CD4-positive, alpha-beta T cell treated with Interleukin-2 at 100 ng/mL for 4 hours (primary cell): Measurements from ENCODE around the gene PCF11.
"Not testable (repeated sequence)": the region's sequence is repeated elsewhere in the genome, so short reads cannot be mapped to it uniquely, and the experiment has no call there.

Experiments
- DNase-seq: peaks from one replicate; pipeline ENCODE4 v3.0.0-alpha.2; 2020; ENCODE audit warnings: low spot score

PCF11 gene

DNA sequence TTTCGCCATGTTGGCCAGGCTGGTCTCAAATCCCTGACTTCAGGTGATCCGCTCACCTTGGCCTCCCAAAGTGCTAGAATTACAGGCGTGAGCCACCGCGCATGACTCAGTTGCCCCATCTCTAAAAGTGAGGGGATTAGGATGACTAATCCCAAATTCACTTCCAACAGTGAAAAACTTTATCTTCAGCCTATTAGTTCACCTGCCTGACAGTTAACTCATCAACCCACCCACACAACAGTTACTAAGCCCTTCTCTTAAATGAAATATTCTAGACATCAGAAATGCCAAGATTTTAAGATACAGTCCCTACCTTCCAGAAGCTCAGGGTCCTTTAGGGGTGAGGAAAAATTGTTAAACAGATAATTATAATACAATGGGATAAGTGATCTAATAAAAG lies 34.6 kb downstream of the PCF11 start:
- no peak for DNase-seq

DNA sequence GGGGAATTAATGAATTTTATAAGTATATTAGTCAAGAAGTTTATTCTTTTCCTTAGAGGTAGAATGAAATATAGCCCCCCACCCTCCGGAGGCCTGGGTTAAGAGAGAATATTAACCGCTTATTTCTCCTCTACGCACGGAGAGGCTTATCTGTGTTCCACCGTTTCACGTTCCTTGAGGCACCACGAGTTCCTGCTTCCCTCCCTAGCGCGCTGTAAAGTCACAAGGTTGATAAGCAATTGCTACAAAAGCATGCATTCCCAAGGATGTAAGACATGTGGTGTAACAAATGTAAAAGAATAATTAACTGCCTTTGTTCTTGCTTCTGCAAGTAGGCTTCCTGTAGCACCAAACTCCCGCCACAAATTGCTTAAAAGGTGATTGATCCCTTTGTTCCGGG lies 35.1 kb downstream of the PCF11 start:
- no peak for DNase-seq

DNA sequence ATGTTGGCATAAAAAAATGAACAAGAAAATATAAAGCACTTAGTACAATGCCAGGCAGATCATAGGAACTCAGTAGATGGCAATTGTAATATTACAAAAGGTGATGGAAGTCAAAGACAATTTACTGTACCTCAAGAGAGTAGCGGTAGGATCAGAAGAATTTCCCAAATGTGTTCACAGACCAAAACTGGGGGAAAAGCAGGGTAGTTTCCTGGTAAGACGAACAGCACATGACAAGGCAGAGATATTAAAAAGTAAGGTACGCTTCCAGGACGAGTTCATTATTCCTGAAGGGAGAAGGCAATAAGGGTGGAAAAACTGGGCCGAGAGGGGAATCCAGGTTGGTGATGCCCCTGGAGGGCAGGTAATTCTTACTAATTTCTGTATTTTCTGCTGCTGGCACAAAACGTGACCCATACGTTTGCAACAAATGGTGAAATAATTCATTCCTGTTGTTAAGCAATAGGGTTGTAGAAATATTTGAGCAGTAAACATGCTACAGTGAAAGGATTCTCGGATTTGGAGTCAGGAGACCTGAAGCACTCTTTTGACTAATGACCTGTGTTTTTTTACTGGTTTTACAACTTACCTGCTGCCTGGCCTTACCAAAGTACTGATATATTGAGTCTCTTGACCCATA lies 35.8 kb downstream of the PCF11 start:
- no peak for DNase-seq

DNA sequence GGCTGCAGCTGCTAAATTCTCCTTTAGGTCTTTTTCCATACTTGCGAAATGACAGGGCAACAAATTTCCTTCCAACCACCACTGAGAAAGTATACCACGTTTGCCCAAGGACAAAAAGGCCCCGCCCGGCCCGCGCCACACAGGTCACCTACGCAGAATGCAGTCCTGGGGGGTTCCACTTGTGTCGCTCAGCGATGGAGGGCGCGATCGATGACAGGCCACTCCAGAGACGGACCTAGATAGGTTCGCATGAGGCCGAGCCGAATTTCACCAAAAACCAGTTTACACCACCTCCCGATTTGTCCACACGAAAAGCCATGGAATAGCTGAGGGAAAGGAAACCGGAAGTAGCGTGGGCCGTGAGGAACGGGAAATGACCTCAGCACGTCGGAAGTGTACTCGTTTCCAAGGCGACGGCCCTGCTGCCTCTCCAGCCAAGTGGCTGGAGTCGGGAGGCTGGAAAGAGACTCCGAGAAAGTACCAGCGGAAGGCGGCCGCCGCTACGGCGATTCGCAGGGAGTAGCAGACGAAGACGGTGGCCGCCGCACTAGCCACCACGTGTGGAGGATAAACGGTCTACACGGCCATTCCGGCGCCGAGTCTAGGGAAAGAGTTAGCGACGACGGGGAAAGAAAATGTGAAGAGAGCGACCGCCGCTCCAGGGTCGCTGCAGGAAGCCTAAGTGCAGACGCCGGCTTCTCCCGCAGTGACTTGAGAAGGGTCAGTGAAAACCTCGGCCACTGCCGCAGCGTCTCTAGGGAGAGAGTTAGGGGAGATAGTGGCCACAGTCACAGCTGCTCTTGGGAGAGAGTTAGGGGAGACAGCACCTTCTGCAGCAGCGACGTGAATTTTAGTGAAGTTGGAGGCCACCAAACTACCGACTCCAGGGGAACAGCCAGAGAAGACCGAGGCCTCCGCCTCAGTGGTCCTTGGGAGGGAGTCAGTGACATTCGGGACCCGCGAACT lies 36.7 kb downstream of the PCF11 start, which contains the start of gene ANKRD42:
Gene ANKRD42 (plus strand): TSS at position 398 of the 966 bp plus-strand sequence. CDS start 959 bp downstream, outside the sequence.
- peak; percentile 82 for DNase-seq

DNA sequence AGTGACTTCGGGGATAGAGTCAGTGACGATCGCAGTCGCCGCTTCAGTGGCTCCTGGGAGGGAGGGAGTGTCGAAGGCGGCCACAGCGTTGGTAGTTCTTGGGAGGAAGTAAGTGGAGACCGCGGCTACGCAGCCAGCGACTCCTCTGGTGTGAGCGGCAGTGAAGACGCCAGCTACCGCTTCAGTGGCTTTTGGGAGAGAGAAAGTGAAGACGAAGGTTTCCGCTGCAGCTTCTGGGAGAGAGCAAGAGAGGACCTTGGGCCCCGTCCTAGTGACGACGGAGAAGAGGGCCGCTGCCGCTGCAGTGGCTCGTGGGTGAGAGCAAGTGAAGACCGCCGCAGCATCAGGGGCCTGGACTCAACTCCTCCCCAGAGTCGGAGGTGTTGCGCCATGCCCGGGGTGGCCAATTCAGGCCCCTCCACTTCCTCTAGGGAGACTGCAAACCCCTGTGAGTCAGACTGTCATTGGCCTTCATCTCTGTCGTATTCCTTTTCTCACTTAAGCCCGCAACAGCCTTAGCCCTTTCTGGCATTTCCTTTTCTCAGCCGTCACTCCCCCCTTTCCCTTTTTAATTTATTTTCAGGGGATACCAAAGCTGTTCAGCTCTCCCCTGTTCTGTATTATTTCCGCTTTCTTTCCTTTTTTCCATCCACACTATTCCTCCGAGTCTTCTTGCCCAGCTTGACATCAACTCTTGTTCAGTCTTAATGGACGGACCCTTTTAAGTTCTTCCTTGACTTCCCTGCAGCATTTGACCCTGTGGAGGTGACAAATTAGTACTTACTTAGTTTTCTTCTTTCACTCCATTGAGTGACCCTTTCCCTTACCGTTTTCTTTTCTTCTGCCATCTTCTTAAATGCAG lies 37.6 kb downstream of the PCF11 start:
- DNase-seq = peak; percentile 50

DNA sequence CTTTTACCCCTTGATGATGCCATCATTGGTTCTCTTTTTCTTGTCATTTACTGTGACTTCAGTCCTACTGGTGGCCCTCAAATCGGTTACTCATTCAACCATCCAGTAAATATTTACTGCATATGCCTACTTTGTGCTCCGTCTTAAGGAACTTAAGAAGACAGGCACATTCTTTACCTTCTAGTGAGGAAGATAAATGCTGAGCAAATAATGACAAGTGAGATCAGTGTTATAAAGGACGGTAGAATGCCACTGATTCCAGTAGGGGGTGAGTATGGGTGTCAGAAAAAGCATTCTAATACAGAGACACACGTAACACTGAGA lies 38.2 kb downstream of the PCF11 start:
- no peak for DNase-seq

DNA sequence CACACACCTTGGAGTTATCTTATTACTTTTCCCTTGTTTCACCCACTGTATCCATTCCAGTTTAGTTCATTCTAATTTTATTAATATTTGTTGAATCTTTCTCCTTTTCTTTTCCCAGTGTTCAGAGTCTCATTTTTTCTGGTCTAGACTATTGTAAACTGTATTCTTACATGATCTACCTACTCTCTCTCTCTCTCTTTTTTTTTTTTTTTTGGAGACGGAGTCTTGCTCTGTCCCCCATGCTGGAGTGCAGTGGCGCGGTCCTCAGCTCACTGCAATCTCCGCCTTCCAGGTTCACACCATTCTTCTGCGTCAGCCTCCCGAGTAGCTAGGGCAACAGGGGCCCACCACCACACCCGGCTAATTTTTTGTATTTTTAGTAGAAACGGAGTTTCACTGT lies 38.7 kb downstream of the PCF11 start:
- DNase-seq = no peak

DNA sequence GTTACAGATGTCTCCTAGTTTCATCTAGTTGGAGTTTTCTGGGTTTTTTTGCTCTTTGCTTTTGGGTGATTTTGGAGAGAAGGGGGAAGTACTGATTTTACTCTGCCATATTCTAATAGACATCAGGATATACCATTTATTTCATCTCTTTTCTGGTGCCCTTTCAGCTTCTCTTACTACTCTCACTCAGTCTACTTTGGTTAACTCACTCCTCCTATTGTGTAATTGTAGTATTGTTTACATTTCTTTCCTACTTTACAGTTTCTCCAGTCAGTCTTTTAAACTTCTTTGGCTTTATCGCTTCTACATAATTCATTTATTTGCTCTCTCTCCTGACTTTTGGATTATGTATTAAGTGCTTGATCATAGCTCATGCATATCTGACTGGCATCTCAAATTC lies 43.1 kb downstream of the PCF11 start:
- no peak for DNase-seq

DNA sequence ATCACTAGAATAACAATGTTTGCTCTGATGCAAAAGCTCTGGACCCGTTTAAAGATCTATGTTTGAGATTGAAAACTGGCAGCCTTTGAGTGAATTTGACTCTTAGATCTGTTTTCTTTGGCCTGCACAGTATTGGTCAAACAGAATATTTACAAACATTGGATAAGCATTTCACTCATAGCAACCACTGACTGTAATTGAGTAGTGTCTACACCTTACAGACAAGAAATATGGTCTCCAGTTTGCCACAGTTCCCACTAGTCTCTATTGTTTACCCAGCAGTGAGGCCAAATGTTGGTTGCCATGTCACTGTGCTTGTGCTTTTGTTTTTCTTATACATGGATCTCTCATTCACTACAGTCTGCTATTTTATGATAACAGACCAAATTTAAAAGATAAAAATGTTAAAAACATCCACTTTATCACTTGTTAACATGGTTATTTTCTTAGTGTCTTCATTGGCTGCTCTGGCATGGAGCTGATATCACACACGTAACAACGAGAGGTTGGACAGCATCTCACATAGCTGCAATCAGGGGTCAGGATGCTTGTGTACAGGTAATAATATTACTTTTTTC lies 48.8 kb downstream of the PCF11 start:
- DNase-seq = no peak

DNA sequence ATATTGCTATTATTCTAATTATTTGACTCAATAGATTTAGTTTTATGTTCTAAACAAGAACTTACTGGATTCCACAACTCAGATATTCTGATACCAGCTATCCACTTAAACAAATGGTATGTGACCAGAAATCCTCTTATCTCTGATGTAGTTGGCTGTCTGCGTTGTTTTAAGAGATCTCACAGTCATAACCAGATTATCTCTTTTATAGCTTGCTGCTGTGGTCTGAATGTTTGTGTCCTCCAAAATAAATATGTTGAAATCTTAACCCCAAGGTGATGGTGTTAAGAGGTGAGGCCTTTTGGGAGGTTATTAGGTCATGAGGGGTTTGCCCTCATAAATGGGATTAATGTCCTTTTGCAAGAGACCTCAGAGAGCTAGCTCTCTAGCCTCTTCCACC lies 49.3 kb downstream of the PCF11 start:
- DNase-seq = no peak

DNA sequence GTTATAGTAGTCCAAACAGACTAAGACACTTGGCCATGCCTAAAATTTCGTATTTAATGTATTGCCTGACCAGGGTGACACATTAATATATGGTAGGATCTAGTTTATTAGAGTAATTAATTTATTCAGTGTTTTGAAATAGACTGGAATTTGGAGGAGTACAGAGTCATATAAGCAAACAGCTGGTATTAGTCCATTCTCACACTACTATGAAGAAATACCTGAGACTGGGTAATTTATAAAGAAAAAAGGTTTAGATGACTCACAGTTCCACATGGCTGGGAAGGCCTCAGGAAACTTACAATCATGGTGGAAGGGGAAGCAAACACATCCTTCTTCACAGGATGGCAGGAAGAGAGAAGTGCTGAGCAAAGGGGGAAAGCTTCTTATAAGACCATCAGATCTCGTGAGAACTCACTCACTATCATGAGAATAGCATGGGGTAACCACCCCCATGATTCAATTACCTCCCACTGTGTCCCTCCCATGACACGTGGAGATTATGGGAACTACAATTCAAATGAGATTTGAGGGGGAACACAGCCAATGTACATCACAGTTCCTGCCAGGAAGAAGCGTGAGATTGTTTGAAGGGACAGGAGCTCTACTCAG lies 49.9 kb downstream of the PCF11 start:
- DNase-seq = not testable (repeated sequence)

DNA sequence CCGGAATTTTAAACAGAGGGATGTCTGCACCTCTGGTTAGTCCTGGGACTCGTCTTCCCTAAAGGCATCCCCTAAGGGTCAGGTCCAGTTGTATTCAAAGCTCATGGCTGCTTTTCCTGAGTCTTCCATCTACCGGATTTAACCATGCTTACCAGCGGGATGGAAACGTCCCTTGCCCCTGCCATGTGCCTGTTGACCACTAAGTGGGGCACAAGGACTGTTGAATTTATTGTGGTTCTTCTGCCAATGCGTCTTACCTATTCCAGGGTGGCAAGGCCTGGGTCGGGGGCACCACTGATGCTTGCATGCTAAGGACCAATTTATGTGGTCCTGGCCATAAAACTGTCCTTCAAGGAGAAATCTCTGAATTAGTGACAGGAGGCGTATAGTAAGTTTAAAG lies 62.2 kb downstream of the PCF11 start:
- DNase-seq = no peak

DNA sequence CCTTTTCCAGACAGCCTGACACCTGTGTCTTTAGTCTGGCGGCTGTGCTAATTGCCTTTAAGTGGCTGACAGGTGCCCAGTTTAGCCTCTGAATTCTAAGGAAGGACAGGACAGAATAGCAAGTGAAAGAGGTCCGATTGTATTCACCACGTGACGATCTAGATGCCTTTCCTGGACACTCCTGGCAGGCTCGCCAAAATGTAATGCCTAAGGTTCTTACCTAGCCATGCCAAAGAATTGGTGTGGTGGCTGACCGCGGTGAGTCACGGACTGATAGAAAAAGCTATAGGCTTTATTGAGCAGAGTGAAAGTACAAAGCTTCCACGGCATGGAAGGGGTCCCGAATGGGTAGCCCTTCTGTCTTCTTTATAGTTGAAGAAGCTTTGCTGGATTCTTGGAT lies 63.3 kb downstream of the PCF11 start:
- DNase-seq = no peak

DNA sequence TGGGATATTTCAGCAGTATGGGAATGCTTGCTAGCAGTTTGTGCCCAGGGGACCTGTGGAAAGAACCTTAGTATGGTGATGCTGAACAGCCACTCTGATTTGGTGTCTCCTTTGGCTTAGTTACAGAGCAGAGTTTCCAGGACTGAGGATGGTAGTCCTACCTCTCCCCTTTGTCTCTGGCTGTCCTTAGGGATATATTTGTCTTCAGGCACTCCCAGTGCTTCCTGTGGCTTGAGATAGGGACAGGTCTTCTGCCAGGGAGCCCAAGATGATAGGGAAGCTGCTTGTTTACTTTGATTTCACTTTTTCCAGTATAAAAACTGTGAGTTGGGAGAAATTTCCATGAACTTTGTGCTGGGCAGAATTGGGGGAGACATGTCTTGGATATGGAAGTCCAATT lies 64.8 kb downstream of the PCF11 start:
- no peak for DNase-seq

DNA sequence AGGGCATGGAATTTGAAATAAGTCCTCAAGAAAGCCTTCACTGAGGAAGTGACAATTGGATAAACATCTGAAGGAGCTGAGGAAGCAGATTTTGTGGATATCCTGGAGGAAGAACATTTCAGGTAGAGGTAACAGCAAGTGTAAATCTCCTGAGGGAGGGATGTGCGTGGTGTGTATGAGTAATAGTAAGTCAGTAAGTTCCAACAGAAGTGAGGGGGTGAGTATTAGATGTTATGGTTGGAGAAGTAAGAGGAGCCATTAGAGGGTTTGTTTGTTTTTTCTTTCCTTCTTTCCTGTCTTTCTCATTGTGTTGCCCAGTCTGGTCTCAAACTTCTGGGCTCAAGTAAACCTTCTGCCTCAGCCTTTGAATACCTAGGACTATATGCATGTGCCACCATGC lies 65.6 kb downstream of the PCF11 start:
- no peak for DNase-seq

DNA sequence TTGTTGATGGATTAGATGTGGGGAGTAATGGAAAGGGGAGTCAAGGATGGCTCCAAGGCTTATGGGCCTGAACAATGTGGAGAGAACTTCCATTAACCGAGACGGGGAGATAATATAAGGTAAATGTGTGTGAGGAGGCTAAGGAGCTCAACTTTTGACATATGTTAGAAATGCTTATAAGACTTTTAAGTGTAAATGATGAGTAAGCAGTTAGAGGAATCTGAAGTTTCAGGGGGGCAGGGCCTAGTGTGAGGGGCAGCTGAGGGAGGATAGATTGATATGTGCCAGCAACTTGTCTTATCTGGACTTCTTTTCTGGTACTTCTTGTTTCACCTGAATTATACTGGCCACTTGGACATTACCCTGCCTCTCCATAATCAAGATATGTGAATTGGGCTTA lies 66.5 kb downstream of the PCF11 start:
- DNase-seq = no peak

DNA sequence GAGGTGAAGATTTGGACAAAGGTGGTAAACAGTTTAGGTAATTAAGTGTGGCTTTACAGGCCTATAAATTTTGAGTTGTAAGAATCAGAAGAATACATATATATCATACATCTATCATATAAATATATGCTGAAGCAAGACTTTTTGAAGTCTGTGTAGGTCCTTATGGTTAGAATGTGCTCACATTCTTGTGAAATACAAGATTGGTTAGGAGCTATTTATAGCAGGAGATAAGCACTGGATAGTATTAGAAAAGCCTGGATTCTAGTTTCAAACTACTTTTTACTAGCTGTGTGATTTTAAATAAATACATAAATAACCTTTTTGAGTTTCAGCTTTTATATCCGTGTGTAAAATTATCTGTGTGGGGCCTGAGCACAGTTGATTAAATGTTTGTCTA lies 78.9 kb downstream of the PCF11 start:
- no peak for DNase-seq
